Measurements from ENCODE around the gene NEGR1.

- no peak for TF ChIP-seq CTCF (IDR thresholded peaks at IDR 0.05)
- TF ChIP-seq POLR2A (IDR thresholded peaks at IDR 0.05) = no peak
Observed at GRCh38 chr1:72003092-72003491, 279.2 kb downstream of the NEGR1 start.

Measured in Peyer's patch (tissue), 4 donors.